Duodenal mucosa (tissue), 2 donors: ENCODE data around the gene NRAS.

Experiments
- H3K27ac ChIP-seq: one replicate; pipeline ENCODE4 v1.7.0; 2013; ENCODE audit warnings: low read depth, low read length
- H3K27me3 ChIP-seq, 2 donors: one replicate each; pipeline ENCODE4 v1.7.0; 2013; ENCODE audit warnings: low read length in 2 of 2, control low read depth in 1 of 2; ENCODE audit not compliant: insufficient read depth in 2 of 2, control insufficient read depth in 1 of 2
- H3K36me3 ChIP-seq, 2 donors: one replicate each; pipeline ENCODE4 v1.7.0; 2013; ENCODE audit warnings: low read length in 2 of 2, control low read depth in 1 of 2; ENCODE audit not compliant: insufficient read depth in 2 of 2, control insufficient read depth in 1 of 2
- H3K4me1 ChIP-seq, 2 donors: one replicate each; pipeline ENCODE4 v1.7.0; 2013; ENCODE audit warnings: low read length in 2 of 2, control low read depth in 1 of 2; ENCODE audit not compliant: insufficient read depth in 2 of 2, control insufficient read depth in 1 of 2
- H3K4me3 ChIP-seq, 2 donors: one replicate each; pipeline ENCODE4 v1.7.0; 2013; ENCODE audit warnings: low read length in 2 of 2, low read depth in 1 of 2
- H3K9ac ChIP-seq, 2 donors: one replicate each; pipeline ENCODE4 v1.7.0; 2013; ENCODE audit warnings: low read length in 2 of 2, low read depth in 1 of 2
- H3K9me3 ChIP-seq, 2 donors: one replicate each; pipeline ENCODE4 v1.7.0; 2013; ENCODE audit warnings: low read length in 2 of 2, control low read depth in 1 of 2; ENCODE audit not compliant: control insufficient read depth in 1 of 2

NRAS gene

GRCh38 chr1:114668784-114669561 is 47.6 kb downstream of the NRAS start:
- H3K9ac ChIP-seq, result peak overlapping the region; percentile 64 to 65
- no peak overlapping the region for H3K27ac ChIP-seq
- H3K9me3 ChIP-seq, result no peaks in the 10 kb centered on the region

GRCh38 chr1:114668373-114668772 is 48.2 kb downstream of the NRAS start:
- H3K4me1 ChIP-seq, result peaks cover 7 to 11% of the 10 kb centered on the region in 2 donors
- no peak overlapping the region for H3K27ac ChIP-seq
- H3K9me3 ChIP-seq, result no peaks in the 10 kb centered on the region
- H3K27me3 ChIP-seq, result no peaks in the 10 kb centered on the region
- no peak overlapping the region for H3K9ac ChIP-seq
- H3K36me3 ChIP-seq, result no peaks in the 10 kb centered on the region
- no peak overlapping the region for H3K4me3 ChIP-seq

More at GRCh38 chr1:114668784-114669561, 47.6 kb downstream of the NRAS start:
- Histone ChIP-seq H3K36me3 (no peaks in the 10 kb centered on the region), H3K27me3 (no peaks in the 10 kb centered on the region), H3K4me1 (peaks cover 7 to 11% of the 10 kb centered on the region in 2 donors), H3K4me3 (peak overlapping the region; percentile 69 to 90)

GRCh38 chr1:114666954-114667353 is 49.6 kb downstream of the NRAS start:
- Histone ChIP-seq H3K9me3 (no peaks in the 10 kb centered on the region), H3K9ac (no peak overlapping the region), H3K36me3 (no peaks in the 10 kb centered on the region), H3K4me1 (peaks cover 7 to 11% of the 10 kb centered on the region in 2 donors), H3K4me3 (no peak overlapping the region), H3K27ac (no peak overlapping the region), H3K27me3 (no peaks in the 10 kb centered on the region)

GRCh38 chr1:114660238-114660637 is 56.3 kb downstream of the NRAS start:
- no peaks in the 10 kb centered on the region for H3K9me3 ChIP-seq
- H3K27me3 ChIP-seq, result no peaks in the 10 kb centered on the region
- H3K36me3 ChIP-seq, result no peaks in the 10 kb centered on the region
- no peak overlapping the region for H3K9ac ChIP-seq
- no peak overlapping the region for H3K4me3 ChIP-seq
- H3K4me1 ChIP-seq, result no peaks in the 10 kb centered on the region
- no peak overlapping the region for H3K27ac ChIP-seq
